GM21526 (cell line): Measurements from ENCODE around the gene CD59.
"Not testable (repeated sequence)": the region's sequence is repeated elsewhere in the genome, so short reads cannot be mapped to it uniquely, and the experiment has no call there.

Source experiments
- ATAC-seq: cut with Tn5 transposase; IDR thresholded peaks from one replicate; pipeline ENCODE4 v1.9.1; 2021; ENCODE audit warnings: moderate library complexity; ENCODE audit not compliant: unreplicated experiment, low FRiP score

Gene CD59

DNA sequence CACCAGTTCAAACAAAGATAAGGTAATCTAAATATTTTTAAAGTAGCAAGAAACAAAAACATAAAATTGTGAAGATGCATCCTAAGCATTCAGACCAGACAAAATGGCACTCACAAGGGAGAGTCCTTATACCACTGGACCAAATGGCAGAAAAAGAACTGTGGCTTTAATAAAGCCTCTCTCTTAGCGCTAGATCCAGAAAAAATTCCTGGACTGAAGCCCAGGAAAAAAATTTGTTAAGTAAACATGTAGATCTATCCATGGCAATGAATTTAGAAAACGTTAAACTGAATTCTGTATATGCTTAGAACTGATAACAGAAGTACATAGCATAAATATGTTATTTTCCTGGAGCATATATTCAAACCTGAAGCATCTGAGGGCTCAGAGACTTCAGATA is 11.8 kb upstream of the CD59 start:
- ATAC-seq, result no peak

DNA sequence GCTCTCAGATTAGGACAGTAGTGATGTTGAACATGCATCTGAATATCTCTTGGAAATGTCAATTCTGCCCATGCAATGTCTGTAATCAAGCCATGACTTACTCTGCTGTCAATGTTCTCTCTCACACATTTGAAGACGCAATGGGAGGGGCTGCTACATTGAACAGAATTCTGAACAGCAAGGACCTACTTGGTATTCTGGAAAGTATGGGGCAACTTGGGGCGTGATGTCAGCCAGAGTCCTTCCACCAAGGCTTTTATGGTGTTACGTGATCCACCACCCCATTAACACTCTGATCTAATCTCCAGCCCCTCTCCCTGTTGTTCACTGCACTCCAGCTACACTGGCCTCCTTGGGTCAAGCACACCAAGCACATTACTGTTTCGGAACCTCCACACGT is 7.1 kb upstream of the CD59 start:
- ATAC-seq, result no peak

GRCh38 chr11:33742249-33742851 is 6.1 kb upstream of the CD59 start:
- ATAC-seq, result no peak

DNA sequence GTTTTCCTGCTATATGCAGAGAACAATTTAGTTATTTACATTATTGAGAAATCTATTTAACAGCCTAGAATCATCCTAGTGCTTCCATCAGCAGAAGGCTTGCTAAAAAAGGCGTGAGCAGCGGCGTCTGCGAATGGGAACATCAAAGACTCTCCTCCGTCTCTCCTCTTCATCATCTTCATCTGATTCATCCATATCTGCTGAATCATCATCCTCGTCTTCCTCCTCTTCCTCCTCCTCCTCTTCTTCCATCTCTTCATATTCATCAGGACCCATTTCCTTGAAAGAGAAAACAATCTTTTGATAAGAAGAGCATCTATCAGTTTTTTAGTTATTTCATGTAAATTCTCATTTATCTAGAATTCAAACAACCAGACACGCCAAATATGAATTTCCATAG is 5.6 kb upstream of the CD59 start:
- ATAC-seq, result no peak

- ATAC-seq, result no peak
Measured at GRCh38 chr11:33737362-33737821, 1.2 kb upstream of the CD59 start.

DNA sequence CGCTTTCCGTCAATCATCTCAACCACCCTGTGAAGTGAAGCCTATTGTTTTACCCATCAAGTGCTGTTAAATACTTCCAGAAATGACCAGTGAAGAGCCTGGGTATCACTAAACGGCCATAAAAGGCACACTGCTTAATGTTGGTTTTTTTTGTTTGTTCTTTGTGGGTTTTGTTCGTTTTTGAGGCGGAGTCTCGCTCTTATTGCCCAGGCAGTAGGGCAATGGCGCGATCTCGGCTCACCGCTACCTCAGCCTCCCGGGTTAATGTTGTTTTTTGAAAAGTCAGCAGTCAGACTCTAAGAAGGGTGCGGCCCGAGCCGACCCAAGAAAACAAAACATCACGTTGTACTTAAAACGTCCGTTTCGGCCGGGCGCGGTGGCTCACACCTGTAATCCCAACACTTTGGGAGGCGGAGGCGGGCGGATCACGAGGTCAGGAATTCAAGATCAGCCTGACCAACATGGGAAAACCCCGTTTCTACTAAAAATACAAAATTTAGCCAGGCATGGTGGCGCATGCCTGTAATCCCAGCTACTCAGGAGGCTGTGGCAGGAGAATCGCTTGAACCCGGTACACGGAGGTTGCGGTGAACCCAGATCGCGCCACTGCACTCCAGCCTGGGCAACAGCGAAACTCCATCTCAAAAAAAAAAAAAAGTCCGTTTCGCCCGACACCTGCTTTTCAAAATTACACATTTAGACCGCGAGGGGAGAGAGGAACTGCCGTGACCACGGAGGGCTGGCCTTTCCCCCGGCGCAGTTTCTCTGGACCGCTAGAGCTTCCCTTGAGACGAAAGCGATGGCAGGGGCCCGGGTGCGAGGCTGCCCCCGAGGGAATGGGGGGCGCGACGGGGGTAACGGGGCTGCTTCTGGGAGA is 714 bp downstream of the CD59 start:
- peak; percentile 53 for ATAC-seq

DNA sequence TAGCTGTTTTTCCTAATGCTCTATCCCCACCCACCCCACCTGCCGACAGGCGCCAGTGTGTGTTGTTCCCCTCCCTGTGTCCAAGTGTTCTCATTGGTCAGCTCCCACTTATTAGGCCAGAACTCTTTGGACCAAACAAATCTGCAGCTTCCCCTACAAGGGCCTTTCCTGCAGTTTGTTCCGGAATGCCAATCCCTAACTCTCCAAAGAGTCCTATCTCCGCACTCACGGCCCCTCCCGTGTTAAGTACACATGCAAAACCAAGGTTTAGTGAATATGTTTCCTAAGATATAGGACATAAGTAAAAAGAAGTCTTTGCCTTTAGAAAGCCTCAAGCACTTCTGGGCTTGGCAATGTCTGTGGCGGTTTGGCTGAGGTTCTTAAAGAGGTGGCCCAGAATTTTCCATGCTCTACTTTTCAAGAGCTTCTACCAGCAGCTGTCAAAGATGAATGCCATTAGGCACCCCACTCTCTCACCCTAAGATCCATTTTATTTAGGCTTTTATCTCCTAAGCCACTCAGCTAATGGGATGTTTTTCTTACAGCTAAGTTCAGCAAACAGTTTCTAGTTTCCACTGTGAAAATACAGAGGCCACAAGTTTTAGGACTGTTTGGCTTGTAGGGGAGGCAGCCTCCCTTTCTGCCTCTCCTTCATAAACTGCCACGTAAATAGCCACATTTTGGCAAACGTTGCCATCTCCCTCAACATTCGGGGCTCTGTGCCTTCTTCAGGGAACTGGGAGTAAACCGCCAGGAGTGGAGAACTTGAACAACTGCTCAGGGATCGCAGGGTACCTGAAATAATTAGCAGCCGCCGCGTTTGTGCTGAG is 1.6 kb downstream of the CD59 start:
- no peak for ATAC-seq

DNA sequence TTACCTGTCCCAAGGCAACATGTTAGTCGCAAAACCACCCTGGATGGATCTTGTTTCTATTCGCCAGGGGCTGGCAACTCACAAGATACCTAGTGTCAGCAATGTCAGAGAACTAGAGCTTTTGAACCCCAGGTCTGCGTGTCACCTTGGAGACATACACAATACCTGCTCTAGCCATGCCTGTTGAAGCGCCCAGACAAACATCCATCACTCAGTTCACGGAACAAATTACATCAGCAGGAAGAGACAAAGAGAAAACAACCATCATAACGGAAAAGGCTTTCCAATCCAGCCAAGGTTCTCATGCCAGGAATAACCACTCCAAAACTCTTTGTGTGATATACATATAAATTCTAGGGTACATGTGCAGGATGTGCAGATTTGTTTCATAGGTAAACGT is 2.2 kb downstream of the CD59 start:
- ATAC-seq, result no peak

- ATAC-seq, result no peak
Measured at GRCh38 chr11:33731723-33732531, 4.3 kb downstream of the CD59 start.

GRCh38 chr11:33730716-33731115 is 5.5 kb downstream of the CD59 start:
- ATAC-seq, result no peak

DNA sequence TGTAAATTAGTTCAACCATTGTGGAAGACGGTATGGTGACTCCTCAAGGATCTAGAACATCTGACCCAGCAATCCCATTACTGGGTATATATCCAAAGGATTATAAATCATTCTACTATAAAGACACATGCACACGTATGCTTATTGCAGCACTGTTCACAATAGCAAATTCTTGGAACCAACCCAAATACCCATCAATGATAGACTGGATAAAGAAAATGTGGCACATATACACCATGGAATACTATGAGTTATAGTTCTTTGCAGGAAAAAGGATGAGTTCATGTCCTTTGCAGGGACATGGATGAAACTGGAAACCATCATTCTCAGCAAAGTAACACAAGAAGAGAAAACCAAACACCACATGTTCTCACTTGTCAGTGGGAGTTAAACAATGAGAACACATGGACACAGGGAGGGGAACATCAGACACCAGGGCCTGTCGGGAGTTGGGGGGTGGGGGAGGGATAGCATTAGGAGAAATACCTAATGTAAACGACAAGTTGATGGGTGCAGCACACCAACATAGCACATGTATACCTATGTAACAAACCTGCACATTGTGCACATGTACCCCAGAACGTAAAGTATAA is 7.1 kb downstream of the CD59 start:
- ATAC-seq, result not testable (repeated sequence)

- not testable (repeated sequence) for ATAC-seq
Measured at GRCh38 chr11:33727539-33727938, 8.7 kb downstream of the CD59 start.

DNA sequence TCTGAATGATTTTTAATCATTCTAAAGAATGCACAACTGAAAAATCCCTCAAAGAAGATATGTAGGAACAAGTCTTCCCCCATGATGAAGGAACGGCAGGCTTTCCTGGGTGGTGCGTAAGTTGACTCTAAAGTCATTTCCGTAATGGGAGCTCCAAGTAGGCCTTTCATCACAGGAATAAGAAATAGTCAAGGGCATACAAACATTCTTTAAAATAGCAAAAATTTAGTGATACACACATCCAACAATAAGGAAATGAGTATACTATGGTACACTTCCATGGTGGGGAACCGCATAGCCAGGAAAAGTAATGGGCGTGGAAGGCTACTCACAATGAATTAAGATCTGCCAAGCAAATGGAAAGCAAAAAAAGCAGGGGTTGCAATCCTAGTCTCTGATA is 10.7 kb downstream of the CD59 start:
- no peak for ATAC-seq

GRCh38 chr11:33724644-33725035 is 11.6 kb downstream of the CD59 start:
- no peak for ATAC-seq

DNA sequence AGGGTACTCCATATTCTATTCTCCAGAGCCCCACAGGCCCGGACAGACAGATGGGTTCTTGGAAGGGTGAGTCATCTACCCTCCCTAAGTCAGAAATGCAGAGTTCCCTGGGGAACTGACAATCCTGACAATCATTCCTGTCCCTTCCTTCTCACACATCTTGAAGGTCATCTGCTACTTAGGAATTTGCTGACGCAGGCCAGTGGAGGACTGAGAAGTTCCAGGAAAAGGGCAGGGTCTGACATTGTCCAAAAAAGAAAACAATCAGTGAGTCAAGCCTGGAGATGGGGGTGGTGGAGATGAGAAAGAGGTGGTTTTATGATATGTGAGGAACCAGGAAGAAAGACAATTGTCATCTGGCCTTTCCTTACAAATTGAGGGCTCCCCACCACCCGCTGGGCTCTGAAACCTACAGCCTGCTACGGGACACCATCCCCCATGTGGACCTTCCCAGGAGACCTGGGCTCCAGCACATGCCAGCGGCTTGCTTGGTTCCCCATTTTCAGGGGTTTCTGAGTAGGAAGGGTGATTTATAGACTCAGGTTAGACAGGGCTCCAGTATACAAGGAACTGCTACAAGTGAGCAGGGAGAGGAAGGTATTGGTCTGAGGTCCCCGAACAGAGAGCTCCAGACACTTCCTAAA is 12.9 kb downstream of the CD59 start:
- ATAC-seq, result no peak

GRCh38 chr11:33722590-33723234 is 13.5 kb downstream of the CD59 start:
- no peak for ATAC-seq

DNA sequence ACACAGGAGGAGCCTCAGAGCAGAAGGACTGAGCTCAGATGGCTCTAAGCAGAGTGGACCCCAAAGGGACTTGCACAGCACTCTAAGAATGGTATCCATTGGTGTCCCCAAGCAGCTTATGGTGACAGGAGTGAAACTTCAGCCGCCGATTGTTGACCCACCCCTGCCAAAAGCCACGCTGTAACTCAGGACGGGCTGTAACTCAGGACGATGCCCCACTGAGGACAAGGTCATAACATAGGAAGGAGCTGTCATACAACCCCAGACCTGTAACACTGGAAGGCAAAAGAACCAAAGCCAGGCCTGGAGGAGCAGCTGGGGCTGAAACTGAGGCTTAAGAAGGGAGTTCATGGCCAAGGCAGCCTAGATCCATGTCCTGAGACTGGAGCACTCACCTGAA is 14.2 kb downstream of the CD59 start:
- ATAC-seq, result no peak

DNA sequence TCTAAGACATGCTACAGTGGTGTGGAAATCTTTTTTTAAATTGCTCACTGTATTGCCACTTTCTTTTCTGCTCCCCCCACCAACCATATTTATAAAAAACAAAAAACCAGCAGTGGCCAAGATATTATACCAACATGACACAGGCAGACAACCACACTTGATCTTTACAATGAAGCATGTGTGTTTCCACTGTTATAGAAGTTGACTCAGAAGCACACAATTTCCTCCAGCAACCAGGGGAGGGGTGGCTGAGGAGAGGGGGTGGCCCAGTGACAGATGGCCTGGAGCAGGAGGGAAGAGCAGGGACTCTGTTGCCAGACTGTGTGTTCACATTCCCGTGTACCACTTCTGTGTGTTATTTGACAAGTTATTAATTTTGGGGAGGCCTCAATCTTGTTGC is 14.8 kb downstream of the CD59 start:
- no peak for ATAC-seq

- no peak for ATAC-seq
Measured at GRCh38 chr11:33719587-33719986, 16.6 kb downstream of the CD59 start.
